Measurements from ENCODE around the gene HYAL3. TPM values are rescaled to one million over a fixed set of nuclear protein-coding genes. Genes with fewer than 3 reads are reported as not detected.

Gene HYAL3
- total and polyA plus RNA-seq, 2 of the 13 experiments (the other 11 are each of a cell fraction or from before 2014, with no cell fraction given) = 5.5 to 10.4 TPM

- TF ChIP-seq ATF2 (CRISPR knock-in tag; IDR thresholded peaks at IDR 0.05) = 0 out of 2 replicates have a peak, but pooled peaks have one; percentile 70
- TF ChIP-seq MED1 (CRISPR knock-in tag; IDR thresholded peaks at IDR 0.05) = peak; percentile 62; the same call in 1 of the 2 replicates
- TF ChIP-seq HNF4G (IDR thresholded peaks at IDR 0.05; ENCODE audit: borderline replicate concordance, low read depth, low read length) = peak; percentile 50; the same call in 1 of the 2 replicates
- TF ChIP-seq HNF4G (CRISPR knock-in tag; IDR thresholded peaks at IDR 0.05; ENCODE audit: borderline replicate concordance, low read depth) = no peak
- TF ChIP-seq TBX2 (CRISPR knock-in tag; IDR thresholded peaks at IDR 0.05; ENCODE audit: borderline replicate concordance) = peak; percentile 57; the same call in 1 of the 2 replicates
- no peak for TF ChIP-seq AHDC1 (CRISPR knock-in tag; IDR thresholded peaks at IDR 0.05; ENCODE audit: borderline replicate concordance)
- no peak for TF ChIP-seq ZBTB25 (CRISPR knock-in tag; IDR thresholded peaks at IDR 0.05)
- TF ChIP-seq ZNF264 (CRISPR knock-in tag; IDR thresholded peaks at IDR 0.05) = 0 out of 2 replicates have a peak, but pooled peaks have one; percentile 39
- TF ChIP-seq GTF2F1 (IDR thresholded peaks at IDR 0.05; ENCODE audit: low read length) = no peak
- TF ChIP-seq ZNF800 (CRISPR knock-in tag; IDR thresholded peaks at IDR 0.05) = no peak
- no peak for TF ChIP-seq ZNF280D (CRISPR knock-in tag; IDR thresholded peaks at IDR 0.05)
- TF ChIP-seq POLR2G (IDR thresholded peaks at IDR 0.05; ENCODE audit: low read depth, low read length) = no peak
- TF ChIP-seq GPN1 (CRISPR knock-in tag; IDR thresholded peaks at IDR 0.05; ENCODE audit: borderline replicate concordance) = no peak
- TF ChIP-seq CHD4 (IDR thresholded peaks at IDR 0.05; ENCODE audit: borderline replicate concordance, low read length) = no peak
Measured at GRCh38 chr3:50324351-50325112, 25.3 kb upstream of the HYAL3 start (continued).
